ENCODE data around the gene SOWAHB.
"Not testable (repeated sequence)": the region's sequence is repeated elsewhere in the genome, so short reads cannot be mapped to it uniquely, and the experiment has no call there.

The SOWAHB gene

DNA sequence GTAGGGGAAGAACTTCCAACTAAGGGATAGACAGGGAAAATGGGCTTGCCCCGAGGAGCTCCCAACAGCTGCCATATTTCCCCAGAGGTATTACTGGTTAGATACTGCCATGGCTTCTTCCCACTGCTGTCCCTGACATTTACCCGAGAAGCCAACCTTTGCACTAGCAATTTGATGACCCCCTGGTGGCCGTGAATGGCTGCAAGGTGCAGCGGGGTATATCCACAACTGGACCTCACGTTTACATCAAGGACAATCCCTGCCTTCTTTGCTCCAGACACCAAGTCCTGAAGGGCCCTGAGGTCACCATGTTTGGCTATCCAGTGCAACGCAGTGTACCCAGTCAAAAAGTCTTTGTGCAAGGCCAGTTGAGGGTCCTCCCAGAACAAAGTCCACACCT is 2.3 kb downstream of the SOWAHB start:
- DNase-seq, result no peak

DNA sequence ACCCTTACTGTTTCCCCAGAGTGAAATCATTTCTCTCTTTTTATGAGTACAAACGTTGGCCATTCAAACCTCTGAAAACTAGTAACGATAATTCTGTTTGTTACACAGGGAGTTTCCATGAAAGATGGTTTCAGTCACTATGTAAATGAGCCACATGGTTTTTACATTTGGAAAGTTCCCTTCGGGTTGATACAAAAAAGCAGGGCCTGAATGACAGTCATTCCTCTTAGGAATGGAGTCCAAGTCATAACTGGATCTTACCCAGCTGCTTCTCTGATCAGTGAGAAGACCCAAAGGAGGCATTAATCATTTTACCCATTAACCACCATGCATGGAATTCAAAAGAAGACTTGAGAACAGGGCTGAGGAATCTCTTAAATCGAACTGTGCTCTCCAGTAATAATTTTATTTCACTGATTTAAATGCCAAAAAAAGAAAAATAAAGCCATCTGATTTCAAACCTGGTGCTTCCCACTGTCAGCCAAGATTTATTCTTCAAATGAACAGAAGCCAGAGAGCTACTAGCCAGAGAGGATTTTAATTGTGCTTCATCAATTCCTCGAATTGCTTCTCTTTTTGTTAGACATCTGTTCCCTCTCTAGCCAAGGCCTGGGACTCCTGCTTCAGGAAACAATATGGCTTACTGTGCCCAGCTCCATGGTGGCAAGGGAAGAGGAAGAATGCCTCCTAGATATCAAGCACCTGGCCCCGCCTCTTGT is 3.2 kb downstream of the SOWAHB start:
- no peak for DNase-seq

DNA sequence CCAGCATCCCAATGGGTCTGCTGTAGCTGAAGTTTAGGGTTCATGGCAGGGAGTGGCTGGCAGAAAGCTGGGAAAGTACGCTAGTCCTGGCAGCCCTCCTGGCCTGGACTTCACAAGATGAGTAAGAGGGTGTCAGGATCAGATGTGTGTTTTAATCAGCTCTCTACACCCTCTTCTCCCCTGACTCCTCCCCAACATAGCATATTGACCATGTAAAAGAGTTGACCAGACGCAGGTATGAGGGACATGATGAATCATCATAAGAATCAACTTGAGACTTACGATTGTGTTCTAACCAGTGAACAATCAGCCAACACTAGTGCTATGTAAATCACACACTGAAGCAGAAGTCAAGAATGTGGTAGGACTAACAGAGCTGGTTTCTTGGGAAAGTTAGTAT is 5.3 kb downstream of the SOWAHB start:
- DNase-seq, result no peak

DNA sequence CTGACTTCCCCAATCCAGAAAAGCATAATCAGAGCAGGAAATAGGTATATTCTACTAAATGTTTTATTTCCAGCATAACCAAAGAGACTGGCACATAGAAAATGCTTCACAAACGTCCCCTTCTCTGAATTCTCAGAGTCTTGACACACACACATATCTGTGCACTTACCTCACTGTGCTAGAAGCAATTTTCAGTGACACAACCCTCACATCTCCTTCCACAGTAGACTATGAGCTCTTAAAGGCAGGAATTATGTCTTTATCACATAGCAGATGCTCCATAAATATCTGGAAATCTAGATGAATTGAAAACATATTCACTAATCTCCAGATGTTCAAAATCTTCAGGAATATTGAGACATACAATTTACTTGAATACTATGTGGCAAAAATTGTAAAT is 5.9 kb downstream of the SOWAHB start:
- no peak for DNase-seq

DNA sequence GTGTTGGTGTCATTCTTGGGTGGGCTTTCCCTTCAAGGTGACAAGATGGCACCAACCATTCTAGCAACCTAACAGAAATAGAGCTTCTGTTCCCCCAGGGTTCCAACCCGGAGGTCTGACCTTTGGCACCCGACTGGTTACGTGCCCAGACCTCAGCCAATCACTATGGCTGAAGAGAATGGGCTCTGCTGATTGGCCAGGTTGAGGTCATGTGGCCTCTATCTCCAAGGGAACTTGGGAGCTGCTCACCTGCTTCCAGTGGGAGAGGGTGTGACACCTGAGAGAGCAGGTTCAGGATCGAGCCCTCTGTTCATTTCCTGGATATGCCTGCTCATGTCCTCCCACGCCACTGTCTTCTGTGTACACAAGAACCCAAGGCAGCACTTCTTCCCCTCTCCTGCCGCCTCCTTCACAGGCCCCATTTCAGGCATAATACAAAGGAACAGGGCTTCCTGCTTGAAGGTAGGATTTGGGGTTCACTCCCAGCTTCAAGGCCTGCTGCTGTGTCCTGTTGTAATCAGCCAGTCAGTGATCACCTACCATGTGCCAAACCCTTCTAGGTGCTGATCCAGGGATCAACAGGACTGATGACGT is 11.0 kb downstream of the SOWAHB start:
- no peak for DNase-seq

DNA sequence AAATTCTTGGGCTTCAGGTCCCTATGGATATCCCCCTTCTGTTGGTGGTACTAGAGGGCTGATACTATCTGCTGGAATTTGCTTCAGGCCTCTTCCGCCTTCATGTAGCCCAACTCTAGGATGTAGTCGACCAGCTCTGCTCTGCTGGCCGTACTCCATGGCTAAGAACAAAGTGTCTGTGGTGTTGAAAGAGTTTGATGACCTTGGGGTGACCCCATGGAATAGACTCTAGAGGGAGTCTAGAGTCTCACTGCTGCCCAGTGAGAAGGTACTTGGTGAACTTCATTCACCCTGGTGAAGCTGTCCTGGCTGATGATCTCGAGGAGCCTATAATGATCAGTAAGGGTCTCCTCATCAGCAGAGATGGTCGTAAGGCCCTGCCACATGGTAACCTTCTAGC is 11.7 kb downstream of the SOWAHB start:
- no peak for DNase-seq

DNA sequence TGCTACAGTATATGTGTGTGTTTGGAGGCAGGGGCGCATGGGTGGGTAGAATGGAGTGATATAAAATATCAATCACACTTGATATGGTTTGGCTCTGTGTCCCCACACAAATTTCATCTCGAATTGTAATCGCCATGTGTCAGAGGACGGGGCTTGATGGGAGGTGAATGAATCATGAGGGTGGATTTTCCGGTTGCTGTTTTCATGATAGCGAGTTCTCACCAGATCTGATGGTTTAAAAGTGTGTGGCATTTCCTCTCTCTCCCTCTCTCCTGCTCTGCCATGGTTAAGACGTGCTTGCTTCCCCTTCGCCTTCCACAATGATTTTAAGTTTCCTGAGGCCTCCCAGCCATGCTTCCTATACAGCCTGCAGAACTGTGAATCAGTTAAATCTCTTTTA is 14.8 kb downstream of the SOWAHB start:
- no peak for DNase-seq

DNA sequence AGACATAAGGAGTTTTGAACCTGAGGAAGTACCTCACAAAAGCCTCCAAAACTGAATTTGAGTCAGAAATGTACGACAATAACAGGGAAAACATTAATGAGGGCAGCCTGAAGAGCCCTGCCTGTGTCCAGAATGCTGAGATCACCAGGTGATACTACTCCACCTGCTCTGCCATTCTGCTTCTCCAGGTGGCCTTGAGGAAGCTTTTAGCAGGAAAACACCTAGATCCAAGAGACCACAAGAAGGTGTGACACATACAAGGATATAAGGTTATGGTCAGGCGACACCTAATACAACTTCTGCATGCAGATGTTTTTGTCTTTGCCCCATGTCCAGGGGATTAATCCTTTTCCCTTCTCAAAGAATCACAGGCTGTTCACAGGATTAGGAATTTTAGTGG is 15.3 kb downstream of the SOWAHB start:
- DNase-seq, result no peak

DNA sequence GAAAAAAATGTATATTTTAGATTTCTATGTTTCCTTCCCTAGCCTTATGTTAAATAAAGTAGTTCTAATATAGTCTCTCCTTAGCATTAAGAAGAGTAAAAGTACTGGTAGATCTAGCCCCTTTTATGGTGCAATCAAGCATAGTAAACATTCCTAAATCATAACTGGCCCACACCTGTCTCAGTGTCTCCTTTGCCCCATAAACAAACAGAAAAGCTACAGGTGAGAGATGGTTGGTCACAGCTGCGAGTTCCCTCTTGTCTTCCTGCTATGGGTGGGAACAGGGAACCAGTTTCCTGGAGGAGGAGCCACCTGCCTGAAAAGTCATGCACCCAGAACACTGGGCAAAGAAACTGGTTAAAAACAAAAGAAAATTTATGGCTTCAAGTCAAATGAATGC is 16.6 kb downstream of the SOWAHB start:
- no peak for DNase-seq

DNA sequence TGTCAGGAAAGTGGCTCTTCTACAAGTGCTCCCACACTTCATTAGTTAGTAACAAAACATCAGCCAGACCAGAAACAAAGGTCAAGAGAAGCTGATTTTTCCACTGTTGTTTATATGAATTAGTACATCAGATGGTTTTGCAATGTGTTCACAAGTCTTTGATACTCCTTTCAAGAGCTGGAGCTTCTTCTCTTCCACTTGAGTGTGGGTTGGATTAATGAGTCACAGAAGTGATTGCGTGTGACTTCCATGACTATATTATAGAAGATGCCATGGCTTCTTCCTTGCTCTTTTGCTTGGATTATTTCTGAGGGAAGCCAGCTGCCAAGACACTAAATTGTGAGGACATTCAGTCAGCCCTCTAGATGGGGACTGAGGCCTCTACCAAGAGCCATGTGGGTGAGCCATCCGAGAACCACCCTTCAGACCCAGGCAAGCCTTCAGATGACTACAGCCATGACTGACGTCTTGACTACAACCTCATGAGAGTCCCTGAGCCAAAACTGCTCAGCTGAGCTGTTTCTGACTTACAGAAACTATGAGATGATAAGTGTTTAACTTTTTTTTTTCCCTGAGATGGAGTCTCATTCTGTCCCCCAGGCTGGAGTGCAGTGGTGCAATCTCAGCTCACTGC is 18.1 kb downstream of the SOWAHB start:
- no peak for DNase-seq

DNA sequence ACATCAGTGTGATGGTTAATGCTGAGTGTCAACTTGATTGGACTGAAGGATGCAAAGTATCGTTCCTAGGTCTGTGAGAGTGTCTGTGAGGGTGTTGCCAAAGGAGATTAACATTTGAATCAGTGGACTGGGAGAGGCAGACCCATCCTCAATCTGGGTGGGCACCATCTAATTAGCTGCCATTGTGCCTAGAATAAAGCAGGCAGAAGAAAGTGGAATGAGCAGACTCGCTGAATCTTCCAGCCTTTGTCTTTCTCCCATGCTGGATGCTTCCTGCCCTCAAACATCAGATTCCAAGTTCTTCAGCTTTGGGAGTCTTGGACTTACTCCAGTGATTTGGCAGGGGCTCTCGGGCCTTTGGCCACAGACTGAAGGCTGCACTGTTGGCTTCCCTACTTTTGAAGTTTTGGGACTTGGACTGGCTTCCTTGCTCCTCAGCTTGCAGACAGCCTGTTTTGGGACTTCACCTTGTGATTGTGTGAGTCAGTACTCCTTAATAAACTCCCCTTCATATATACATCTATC is 19.2 kb downstream of the SOWAHB start:
- not testable (repeated sequence) for DNase-seq

DNA sequence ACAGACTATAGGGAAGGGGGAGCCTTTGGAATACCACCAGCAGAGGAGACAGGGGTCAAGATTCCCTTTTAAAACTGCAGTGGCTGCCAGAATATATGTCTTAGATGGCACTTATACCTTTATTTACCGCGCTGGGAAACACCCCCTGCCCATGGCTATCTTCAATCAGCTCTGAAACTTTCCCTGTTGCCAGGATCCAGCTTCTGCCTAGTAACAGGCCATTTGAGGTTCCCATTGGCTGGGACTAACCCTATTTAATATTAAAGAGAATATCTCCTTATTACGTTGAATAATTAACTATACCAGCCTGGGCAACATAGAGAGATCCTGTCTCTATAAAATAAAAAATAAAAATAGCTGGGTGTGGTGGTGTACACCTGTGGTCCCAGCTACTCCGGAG is 23.8 kb downstream of the SOWAHB start:
- DNase-seq, result no peak

DNA sequence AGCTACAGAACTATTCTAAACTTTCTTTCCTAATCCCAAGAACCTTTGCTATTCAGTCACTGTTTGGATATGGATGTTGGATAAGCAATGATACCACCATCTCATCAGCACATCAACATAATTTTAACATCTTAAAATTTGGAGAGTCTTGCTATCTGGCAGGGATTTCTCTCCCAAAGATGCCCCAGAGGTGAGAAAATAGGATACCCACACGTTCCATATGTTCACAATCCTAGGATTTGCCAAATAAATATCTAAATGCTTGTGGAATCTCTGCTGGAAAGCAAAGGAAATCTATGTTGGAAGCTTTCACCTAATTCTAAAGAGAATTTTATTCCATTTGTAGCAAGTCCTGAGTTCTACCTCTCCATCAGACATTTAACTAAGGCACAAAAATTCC is 24.4 kb downstream of the SOWAHB start:
- no peak for DNase-seq

DNA sequence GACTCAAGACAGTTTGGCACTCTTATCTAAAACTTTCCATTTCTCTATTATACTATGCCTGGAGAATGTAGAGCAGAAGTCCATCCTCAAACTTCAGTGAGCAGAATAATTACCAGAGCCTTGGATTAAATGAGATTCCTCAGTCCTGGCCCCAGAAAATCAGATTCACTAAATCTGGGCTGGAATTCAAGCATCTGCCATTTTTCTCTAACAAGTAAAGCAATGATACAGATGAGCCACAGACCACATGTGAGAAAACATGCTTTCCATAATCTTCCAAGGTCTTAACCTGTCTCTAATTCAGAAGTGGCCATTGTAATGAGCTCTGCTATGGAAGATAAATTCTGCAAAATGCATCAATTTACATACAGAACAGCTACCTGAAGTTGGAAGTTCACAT is 25.4 kb downstream of the SOWAHB start:
- no peak for DNase-seq

DNA sequence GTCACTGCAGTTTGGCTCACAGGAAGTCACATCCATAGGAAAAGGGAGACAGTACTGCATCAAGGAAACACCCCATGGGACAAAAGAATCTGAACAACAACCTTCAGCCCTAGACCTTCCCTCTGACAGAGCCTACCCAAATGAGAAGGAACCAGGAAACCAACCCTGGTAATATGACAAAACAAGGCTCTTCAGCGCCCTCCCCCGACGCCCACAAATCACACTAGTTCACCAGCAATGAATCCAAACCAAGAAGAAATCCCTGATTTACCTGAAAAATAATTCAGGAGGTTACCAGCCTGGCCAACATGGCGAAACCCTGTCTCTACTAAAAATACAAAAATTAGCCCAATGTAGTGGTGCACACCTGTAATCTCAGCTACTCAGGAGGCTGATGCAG is 29.2 kb downstream of the SOWAHB start:
- DNase-seq, result not testable (repeated sequence)

DNA sequence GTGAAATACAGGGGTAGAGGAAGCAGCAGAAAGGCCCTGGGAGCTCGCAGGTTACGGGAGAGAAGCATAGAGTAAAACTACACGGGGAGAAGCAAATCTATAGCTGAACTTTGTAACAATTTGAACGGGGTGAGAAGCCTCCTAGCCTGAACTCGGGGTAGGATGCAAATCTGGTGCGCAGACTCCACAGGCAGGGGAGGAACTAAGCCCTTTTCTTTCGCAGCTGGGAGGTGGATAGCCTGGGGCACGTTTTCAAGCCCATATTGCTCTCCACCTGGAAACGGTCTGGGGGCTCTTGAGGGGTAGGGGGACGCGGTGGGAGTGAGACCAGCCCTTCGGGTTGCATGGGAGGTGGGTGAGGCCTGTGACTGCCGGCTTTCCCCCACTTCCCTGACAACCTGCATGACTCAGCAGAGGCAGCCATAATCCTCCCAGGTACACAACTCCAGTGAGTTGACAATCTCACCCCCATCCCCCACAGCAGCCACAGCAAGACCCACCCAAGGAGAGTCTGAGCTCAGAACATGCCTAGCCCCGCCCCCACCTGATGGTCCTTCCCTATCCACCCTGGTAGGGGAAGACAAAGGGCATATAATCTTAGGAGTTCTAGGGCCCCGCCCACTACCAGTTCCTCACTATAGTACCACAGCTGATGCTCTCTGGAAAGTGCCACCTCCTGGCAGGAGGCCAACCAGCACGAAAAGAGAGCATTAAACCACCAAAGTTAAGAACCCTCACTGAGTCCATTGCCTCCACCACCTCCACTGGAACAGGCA is 29.9 kb downstream of the SOWAHB start:
- DNase-seq, result no peak

DNA sequence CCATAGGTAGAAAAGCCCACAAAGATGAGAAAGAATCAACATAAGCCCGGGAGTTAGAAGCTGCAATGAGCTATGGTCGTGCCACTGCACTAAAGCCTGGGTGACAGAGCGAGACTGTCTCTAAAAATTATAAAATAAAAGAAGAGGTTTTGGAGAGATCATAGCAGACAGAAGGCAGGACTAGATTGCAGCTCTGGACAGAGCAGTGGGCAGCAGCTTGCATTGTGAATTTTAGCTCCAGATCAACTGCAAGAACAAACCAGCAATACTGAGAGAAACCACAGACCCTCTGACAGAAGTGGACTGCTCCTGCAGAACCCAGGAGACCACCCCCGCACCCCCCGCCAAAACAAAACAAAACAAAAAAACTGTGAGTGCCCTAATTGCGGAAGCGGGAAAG is 30.6 kb downstream of the SOWAHB start:
- DNase-seq, result no peak

DNA sequence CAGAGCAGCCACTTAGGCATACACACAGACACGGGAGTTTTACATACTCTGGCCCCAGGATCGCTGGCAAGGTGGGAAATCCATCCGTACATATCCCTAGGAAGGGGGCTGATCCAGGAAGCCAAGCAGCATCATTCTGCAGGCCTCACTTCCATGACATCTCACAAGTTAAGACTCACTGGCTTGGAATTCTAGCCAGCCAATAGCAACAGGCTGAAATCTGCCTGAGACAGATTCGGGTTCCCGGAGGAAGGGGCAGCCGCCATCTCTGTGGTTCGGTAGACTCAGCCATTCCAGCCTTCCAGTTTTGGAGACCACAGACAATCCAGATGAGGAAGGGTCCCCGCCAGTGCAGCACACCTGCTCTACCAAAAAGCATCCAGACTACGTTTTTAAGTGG is 31.3 kb downstream of the SOWAHB start:
- DNase-seq, result no peak

DNA sequence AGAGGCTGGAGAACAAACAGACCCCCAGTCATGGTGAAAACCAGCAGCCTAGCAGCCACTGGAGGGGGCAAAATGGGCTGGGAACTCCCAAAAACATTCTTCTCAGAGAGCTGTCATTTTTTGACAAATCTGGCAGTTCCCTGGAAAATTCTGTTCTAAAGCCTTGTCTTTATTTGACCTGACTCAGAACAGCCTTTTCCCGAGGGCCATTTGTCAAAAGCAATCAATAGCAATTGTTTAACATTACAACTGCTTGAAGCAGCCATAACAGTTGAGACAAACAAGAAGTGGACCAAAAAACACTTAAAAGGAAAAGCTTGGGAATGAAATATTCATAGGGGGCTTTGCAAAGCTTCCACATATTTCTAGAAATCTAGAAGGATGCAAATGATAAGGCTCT is 39.6 kb downstream of the SOWAHB start:
- DNase-seq, result no peak

DNA sequence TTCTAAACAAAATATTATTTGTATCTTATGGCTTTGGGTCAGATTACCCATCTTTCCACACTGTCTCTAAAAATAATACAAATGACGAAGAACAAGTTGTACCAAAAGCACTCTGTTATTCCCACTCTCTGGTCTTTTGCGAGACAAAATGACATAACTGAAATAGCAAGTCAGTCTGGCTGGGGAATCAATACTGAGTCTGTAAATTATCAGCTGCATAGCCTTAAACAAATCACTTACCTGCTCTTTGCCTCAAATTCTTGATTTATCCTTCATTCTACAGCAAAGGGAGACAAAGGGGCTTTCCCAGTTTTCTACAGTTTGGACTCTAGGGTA is 40.9 kb downstream of the SOWAHB start:
- no peak for DNase-seq

DNA sequence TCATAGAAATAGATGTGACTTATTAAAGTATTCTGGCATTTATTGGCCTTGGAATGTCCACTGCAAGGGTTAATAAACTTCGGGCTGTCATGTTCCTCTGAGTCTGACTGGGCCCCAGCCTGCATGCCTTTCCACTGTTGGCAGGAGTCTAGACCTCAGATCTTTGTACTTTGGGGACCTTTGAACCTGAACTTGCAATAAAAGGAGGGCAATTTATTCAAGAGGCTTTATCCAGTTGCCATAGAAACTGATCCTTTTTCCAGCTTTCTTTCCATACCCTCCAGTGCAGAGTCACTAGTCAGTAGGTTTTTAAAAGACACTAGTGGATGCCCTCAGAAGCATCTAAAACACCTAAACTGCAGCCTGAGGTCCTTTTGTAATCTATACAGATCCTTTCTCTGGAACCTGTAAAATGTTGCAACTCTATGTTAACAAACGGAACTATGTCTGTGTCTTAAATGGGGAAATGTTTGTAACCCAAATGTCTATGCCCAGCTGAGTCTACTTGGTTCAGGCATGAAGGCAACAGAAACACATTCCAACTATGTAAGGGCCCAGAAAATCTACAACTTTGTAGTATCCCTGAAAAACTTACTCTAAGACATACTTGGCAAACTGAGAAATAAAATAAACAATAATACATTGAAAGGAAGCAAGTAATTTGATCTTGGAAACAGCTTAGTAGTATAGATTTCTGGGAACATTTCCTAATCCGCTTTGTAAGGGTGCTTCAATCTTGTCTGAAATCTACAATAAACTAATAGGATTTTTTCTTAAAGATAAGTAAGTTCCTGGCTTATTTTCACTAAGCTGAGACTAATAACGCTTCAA is 41.5 kb downstream of the SOWAHB start:
- DNase-seq, result no peak

DNA sequence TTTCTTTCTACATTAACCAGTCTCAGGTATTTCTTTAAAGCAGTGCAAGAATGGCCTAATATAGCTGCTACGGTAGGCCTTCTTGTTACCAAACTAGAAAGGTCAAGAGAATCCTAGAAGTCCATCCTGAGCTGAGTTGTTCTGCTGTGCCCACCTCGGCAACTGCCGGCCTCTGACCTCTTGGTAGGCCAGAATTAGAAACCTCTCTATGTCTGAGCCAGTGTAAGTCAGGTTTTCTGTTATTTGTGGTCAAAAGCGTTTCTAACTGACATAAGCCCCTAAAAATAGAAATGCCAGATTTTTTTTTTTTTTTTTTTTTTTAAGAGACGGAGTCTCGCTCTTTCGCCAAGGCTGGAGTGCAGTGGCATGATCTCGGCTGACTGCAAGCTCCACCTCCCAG is 43.1 kb downstream of the SOWAHB start:
- DNase-seq, result no peak

DNA sequence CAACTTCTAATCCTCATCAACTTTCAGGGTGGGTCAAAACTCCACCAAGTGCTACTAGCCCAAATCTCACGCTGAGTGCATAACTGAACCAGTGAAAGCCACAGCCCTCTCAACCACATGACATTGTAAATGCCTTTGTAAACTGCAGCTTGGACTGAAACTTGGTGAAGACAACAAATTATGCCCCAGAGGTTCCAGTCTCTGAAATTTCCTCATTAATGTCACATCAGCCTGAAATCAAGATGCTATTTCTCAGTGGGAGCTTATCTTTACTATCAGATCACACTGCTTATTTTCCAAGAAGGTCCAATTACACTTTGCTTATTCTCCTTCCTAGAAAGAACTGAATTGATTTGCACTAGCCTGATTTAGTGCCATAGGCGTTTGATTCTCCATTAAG is 46.6 kb downstream of the SOWAHB start:
- DNase-seq, result no peak

Data from activated CD4-positive, alpha-beta T cell treated with anti-CD3 and anti-CD28 coated beads, Interleukin-2, Interleukin-6, amounts not matched to agents 100 ng/mL and 50 ng/mL, durations not matched to agents 16 hours and 8 hours (primary cell).